ENCODE results near the gene MED29. TPM values are rescaled to one million over a fixed set of nuclear protein-coding genes. Genes with fewer than 3 reads are reported as not detected.

Gene MED29
- total RNA-seq, 1 donor = 19.9 TPM

- H3K79me2 ChIP-seq (ENCODE audit: insufficient read depth, low read length) = peaks cover 36% of the 10 kb centered on the region
- no peaks in the 10 kb centered on the region for H4K20me1 ChIP-seq (ENCODE audit: insufficient read depth, low read length)
- H2AFZ ChIP-seq (ENCODE audit: low read length) = peak overlapping the region; percentile 63
- H3K4me3 ChIP-seq (ENCODE audit: insufficient read depth, low read length) = peak overlapping the region; percentile 49
- H3K9me3 ChIP-seq (ENCODE audit: low read depth, low read length) = no peaks in the 10 kb centered on the region
- no peaks in the 10 kb centered on the region for H3K27me3 ChIP-seq (ENCODE audit: insufficient read depth, low read length)
- H3K36me3 ChIP-seq (ENCODE audit: insufficient read depth, low read length) = peaks cover 60% of the 10 kb centered on the region
- TF ChIP-seq, protein P1, sequence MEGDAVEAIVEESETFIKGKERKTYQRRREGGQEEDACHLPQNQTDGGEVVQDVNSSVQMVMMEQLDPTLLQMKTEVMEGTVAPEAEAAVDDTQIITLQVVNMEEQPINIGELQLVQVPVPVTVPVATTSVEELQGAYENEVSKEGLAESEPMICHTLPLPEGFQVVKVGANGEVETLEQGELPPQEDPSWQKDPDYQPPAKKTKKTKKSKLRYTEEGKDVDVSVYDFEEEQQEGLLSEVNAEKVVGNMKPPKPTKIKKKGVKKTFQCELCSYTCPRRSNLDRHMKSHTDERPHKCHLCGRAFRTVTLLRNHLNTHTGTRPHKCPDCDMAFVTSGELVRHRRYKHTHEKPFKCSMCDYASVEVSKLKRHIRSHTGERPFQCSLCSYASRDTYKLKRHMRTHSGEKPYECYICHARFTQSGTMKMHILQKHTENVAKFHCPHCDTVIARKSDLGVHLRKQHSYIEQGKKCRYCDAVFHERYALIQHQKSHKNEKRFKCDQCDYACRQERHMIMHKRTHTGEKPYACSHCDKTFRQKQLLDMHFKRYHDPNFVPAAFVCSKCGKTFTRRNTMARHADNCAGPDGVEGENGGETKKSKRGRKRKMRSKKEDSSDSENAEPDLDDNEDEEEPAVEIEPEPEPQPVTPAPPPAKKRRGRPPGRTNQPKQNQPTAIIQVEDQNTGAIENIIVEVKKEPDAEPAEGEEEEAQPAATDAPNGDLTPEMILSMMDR (IDR thresholded peaks at IDR 0.05; ENCODE audit: extremely low read depth, low read depth, low read length) = no peak
- H3K27ac ChIP-seq (ENCODE audit: low read depth, low read length) = peak overlapping the region; percentile 98
- peak; percentile 97 for DNase-seq (ENCODE audit: insufficient read length, low spot score, missing footprints)
- H3K4me1 ChIP-seq (ENCODE audit: insufficient read depth, low read length) = peaks cover 20% of the 10 kb centered on the region
- peak overlapping the region; percentile 79 for H3K4me2 ChIP-seq (ENCODE audit: insufficient read depth, low read length)
Observed at GRCh38 chr19:39372047-39372802, 19.0 kb upstream of the MED29 start.

DNA sequence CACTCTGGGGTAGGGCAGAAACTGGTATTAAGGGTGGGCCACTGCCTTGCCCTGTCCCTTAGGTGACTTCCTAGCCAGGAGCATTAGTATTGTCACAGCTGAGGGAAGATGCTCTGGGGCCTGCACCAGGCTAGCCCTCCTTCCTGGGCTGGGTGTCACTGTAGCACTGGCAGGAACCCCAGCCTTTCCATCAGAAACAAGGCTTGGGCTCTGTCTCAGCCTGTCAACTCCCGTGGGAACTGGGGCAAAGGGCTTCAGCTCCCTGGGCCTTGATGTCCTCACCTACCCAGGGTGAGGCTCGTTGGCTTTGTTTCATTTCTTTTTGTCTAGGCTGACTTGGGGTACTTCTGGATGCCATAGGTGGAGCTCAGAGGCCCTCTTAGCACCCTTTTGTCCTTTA, 18.2 kb upstream of the MED29 start:
- H4K20me1 ChIP-seq (ENCODE audit: insufficient read depth, low read length) = no peaks in the 10 kb centered on the region
- no peaks in the 10 kb centered on the region for H3K27me3 ChIP-seq (ENCODE audit: insufficient read depth, low read length)
- peak; percentile 84 for DNase-seq (ENCODE audit: insufficient read length, low spot score, missing footprints)
- peak overlapping the region; percentile 56 for H2AFZ ChIP-seq (ENCODE audit: low read length)
- H3K36me3 ChIP-seq (ENCODE audit: insufficient read depth, low read length) = peaks cover 67% of the 10 kb centered on the region
- H3K4me1 ChIP-seq (ENCODE audit: insufficient read depth, low read length) = peaks cover 20% of the 10 kb centered on the region
- peak overlapping the region; percentile 49 for H3K4me3 ChIP-seq (ENCODE audit: insufficient read depth, low read length)
- peaks cover 35% of the 10 kb centered on the region for H3K79me2 ChIP-seq (ENCODE audit: insufficient read depth, low read length)
- no peaks in the 10 kb centered on the region for H3K9me3 ChIP-seq (ENCODE audit: low read depth, low read length)
- H3K4me2 ChIP-seq (ENCODE audit: insufficient read depth, low read length) = peak overlapping the region; percentile 79
- peak overlapping the region; percentile 98 for H3K27ac ChIP-seq (ENCODE audit: low read depth, low read length)
- TF ChIP-seq, protein P1 (IDR thresholded peaks at IDR 0.05; ENCODE audit: extremely low read depth, low read depth, low read length) = no peak

DNA sequence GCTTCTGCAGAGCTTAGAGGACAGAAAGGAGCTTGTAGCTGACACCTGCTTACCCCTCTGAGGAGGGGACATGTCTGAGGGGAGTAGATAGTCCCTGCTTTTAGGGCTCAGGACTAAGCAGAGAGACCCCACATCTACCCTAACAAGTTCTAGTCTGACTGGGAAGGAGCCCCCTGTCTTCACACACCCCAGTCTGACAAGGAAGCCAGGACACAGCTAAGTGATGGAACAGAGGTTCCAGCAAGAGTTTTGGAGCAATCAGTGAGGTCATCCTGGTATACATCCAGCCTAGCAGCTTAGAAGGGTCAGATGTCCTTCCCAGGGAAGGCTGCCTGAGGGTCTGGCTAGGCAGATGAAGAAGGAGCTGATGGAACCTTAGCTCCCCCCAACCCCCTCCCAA, 15.2 kb upstream of the MED29 start:
- Histone ChIP-seq H3K4me3 (ENCODE audit: insufficient read depth, low read length) (no peak overlapping the region), H2AFZ (ENCODE audit: low read length) (no peak overlapping the region), H4K20me1 (ENCODE audit: insufficient read depth, low read length) (no peaks in the 10 kb centered on the region), H3K4me2 (ENCODE audit: insufficient read depth, low read length) (no peak overlapping the region), H3K27me3 (ENCODE audit: insufficient read depth, low read length) (no peaks in the 10 kb centered on the region), H3K9me3 (ENCODE audit: low read depth, low read length) (no peaks in the 10 kb centered on the region), H3K79me2 (ENCODE audit: insufficient read depth, low read length) (peaks cover 21% of the 10 kb centered on the region), H3K36me3 (ENCODE audit: insufficient read depth, low read length) (peaks cover 70% of the 10 kb centered on the region), H3K4me1 (ENCODE audit: insufficient read depth, low read length) (peaks cover 20% of the 10 kb centered on the region), H3K27ac (ENCODE audit: low read depth, low read length) (peak overlapping the region; percentile 1)
- peak; percentile 75 for DNase-seq (ENCODE audit: insufficient read length, low spot score, missing footprints)
- TF ChIP-seq, protein P1 (IDR thresholded peaks at IDR 0.05; ENCODE audit: extremely low read depth, low read depth, low read length) = no peak

All from osteoblast (primary cell).